HG03095 (cell line): ENCODE results near the gene FAM200A.
"Not testable (repeated sequence)": the region's sequence is repeated elsewhere in the genome, so short reads cannot be mapped to it uniquely, and the experiment has no call there.

Experiments
- ATAC-seq: cut with Tn5 transposase; IDR thresholded peaks from one replicate; pipeline ENCODE4 v1.9.1; 2021; ENCODE audit warnings: moderate library complexity; ENCODE audit not compliant: unreplicated experiment

Gene FAM200A

GRCh38 chr7:99551767-99552463 is at the start of gene FAM200A:
Gene FAM200A (minus strand): TSS chr7:99552114. CDS start chr7:99548407, 3,707 bp downstream.
- peak; percentile 92 for ATAC-seq

- no peak for ATAC-seq
Observed at GRCh38 chr7:99599836-99600235, 47.9 kb upstream of the FAM200A start.

GRCh38 chr7:99597762-99598501 is 46.0 kb upstream of the FAM200A start, which contains the start of gene TMEM225B:
Gene TMEM225B (plus strand): TSS chr7:99598267. CDS start chr7:99604389, 6,122 bp downstream.
- no peak for ATAC-seq

GRCh38 chr7:99596408-99596955 is 44.6 kb upstream of the FAM200A start:
- no peak for ATAC-seq

- no peak for ATAC-seq
Observed at GRCh38 chr7:99594948-99595745, 43.2 kb upstream of the FAM200A start.

- no peak for ATAC-seq
Observed at GRCh38 chr7:99588868-99589267, 37.0 kb upstream of the FAM200A start.

GRCh38 chr7:99580778-99581332 is 28.9 kb upstream of the FAM200A start:
- not testable (repeated sequence) for ATAC-seq

GRCh38 chr7:99579956-99580777 is 28.3 kb upstream of the FAM200A start:
- ATAC-seq: no peak

- ATAC-seq: no peak
Observed at GRCh38 chr7:99579281-99579955, 27.5 kb upstream of the FAM200A start.

GRCh38 chr7:99576251-99576650 is 24.3 kb upstream of the FAM200A start:
- ATAC-seq: no peak

- ATAC-seq: no peak
Observed at GRCh38 chr7:99573257-99573656, 21.3 kb upstream of the FAM200A start.

- ATAC-seq: no peak
Observed at GRCh38 chr7:99571768-99572167, 19.9 kb upstream of the FAM200A start.

GRCh38 chr7:99568770-99569169 is 16.9 kb upstream of the FAM200A start:
- not testable (repeated sequence) for ATAC-seq

- ATAC-seq: no peak
Observed at GRCh38 chr7:99563650-99564049, 11.7 kb upstream of the FAM200A start.

GRCh38 chr7:99562832-99563231 is 10.9 kb upstream of the FAM200A start:
- ATAC-seq: no peak

- no peak for ATAC-seq
Observed at GRCh38 chr7:99562114-99562784, 10.3 kb upstream of the FAM200A start.

- ATAC-seq: no peak
Observed at GRCh38 chr7:99561737-99562051, 9.8 kb upstream of the FAM200A start.

GRCh38 chr7:99560834-99561736 is 9.2 kb upstream of the FAM200A start:
- no peak for ATAC-seq
